Stomach (tissue), 9 donors: ENCODE measurements around the gene C9orf50. TPM values are rescaled to one million over a fixed set of nuclear protein-coding genes. Genes with fewer than 3 reads are reported as not detected.

Experiments
- DNase-seq, 2 donors: peaks; one replicate each; pipeline versions ENCODE4 v3.0.0 to v3.0.0-alpha.2; 2013 to 2019
- H3K27ac ChIP-seq, 5 donors: fragments of 200-600 bp in 4 of 5; sonication (generic) in 4 of 5; one replicate each; pipeline ENCODE4 v1.5.1; 2013 to 2019; ENCODE audit warnings: mild to moderate bottlenecking in 1 of 5, moderate library complexity in 1 of 5
- H3K27me3 ChIP-seq, 3 donors: fragments of 200-600 bp; sonication (generic); one replicate each; pipeline ENCODE4 v1.5.1; 2017 to 2019; ENCODE audit warnings: mixed run types in 1 of 3
- H3K36me3 ChIP-seq, 4 donors: fragments of 200-600 bp; sonication (generic); 1 replicate in 3 of 4; 2 replicates in 1 of 4; pipeline ENCODE4 v1.5.1; 2016 to 2019
- H3K4me1 ChIP-seq, 4 donors: fragments of 200-600 bp; sonication (generic); one replicate each; pipeline ENCODE4 v1.5.1; 2016 to 2019
- H3K4me3 ChIP-seq, 4 donors: fragments of 200-600 bp; sonication (generic) in 3 of 4; one replicate each; pipeline ENCODE4 v1.5.1; 2016 to 2019; ENCODE audit warnings: mild to moderate bottlenecking in 1 of 4
- H3K9me3 ChIP-seq, 4 donors: fragments of 200-600 bp; sonication (generic); one replicate each; pipeline ENCODE4 v1.5.1; 2016 to 2019
- EP300 ChIP-seq: sonication (generic); formaldehyde crosslinking; IDR thresholded peaks from one replicate; pipeline ENCODE4 v1.6.1; 2017; ENCODE audit warnings: antibody characterized with exemption
- POLR2A ChIP-seq, 4 donors: fragments of 450-650 bp; IDR thresholded peaks; one replicate each; pipeline ENCODE4 v1.6.1; 2016; ENCODE audit warnings: antibody characterized with exemption in 4 of 4, control low read depth in 2 of 4, mild to moderate bottlenecking in 1 of 4, moderate library complexity in 1 of 4
- POLR2AphosphoS5 ChIP-seq, 3 donors: sonication (generic); formaldehyde crosslinking; IDR thresholded peaks; one replicate each; pipeline ENCODE4 v1.6.1; 2016; ENCODE audit warnings: antibody characterized with exemption in 3 of 3
- WGBS, 5 donors: extraction: QIAGEN DNeasy Blood & Tissue Kit in 3 of 5; methylation state at CpG; one replicate each; pipeline versions ENCODE4 v1.1.5 to v1.1.7; 2013 to 2018; 5-methylcytosine and 5-hydroxymethylcytosine counted together
- intact Hi-C: fragments of 100-400 bp; cut with DNase I; formaldehyde crosslinking; loops from one replicate; pipeline ENCODE4 v1.15.1; 2023; ENCODE audit warnings: low total_unique reads
- polyA plus RNA-seq, 3 donors: library from polyadenylated mRNA; stranded (reverse); fragments of 200-250 nt; gene quantifications; one replicate each; pipeline ENCODE4 v1.2.3, GENCODE V29; 2013
- total RNA-seq, 5 donors: library from RNA; depleted of rRNA; stranded (reverse); fragments of >200 nt; gene quantifications; one replicate each; pipeline versions ENCODE4 v1.1.0 to v1.2.3, GENCODE V29; 2014 to 2016
- TF ChIP-seq, protein P1 (sequence below), 7 experiments: fragments of 450-650 bp in 4 of 7; fragments of 200-600 bp in 3 of 7; sonication (generic) in 3 of 7; IDR thresholded peaks; one replicate each; pipeline ENCODE4 v1.5.1; 2016 to 2019; ENCODE audit warnings: antibody characterized with exemption in 7 of 7, control low read depth in 2 of 7, mild to moderate bottlenecking in 1 of 7
- donor health status: healthy with polysubstance abuse.
- donor health status: Bipolar disorder and iron deficiency.
- donor health status: healthy.

The C9orf50 gene
- total and polyA plus RNA-seq, 8 donors = 0.13 TPM; not detected in 7

DNA sequence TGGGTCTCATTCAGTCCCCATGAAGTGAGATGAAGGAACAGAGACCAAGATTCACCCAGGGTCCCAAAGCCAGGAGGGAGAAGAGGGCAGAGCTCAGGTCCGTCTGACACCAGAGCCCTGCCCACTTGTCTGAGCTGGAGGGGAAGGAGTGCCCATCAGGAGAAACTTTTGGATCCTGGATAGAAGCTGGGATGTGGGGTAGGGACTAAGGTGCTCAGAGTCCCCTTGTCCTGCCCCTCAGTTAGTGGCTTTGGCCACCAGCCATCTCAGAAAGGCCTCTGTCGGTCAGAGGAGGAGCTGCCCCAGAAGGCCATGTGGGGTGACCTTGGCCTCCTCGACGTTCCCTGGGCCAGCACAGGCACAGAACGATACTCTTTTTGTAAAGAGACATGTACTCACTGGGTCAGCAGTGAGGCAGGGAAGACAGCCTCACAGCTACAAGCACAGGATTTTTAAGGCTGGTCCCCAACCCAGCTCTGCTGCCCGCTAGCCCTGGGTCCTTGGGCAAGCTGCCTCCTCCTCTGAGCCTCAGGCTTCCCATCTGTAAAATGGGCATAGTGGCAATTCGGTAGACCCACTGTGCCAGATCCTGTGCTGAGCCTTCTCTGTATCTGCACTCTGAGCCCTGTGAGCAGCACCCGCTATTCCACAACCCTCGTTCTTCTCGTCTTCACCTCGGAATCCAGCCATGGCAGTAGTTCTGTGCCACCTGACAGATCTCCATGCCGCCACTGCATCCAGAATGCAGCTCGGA is 49.4 kb downstream of the C9orf50 start:
- 72 to 79% (median 74%) methylated on average over 13 of the region's 13 CpGs for WGBS, 5 donors
- intact Hi-C loops = no loop called here
- Histone ChIP-seq H3K4me1 (peaks cover 36 to 51% (median 45%) of the 10 kb centered on the region in 4 donors), H3K9me3 (no peaks in the 10 kb centered on the region), H3K36me3 (no peaks in the 10 kb centered on the region), H3K27me3 (peaks cover 0 to 11% (median 9%) of the 10 kb centered on the region in 3 donors), H3K4me3 (no peak overlapping the region), H3K27ac (peak overlapping the region in 4 of 5 donors; percentile 81 to 90 (median 88))
- no peak for DNase-seq
- TF ChIP-seq POLR2AphosphoS5 (IDR thresholded peaks at IDR 0.05) (no peak), EP300 (no peak), POLR2A (IDR thresholded peaks at IDR 0.05) (no peak)
- TF ChIP-seq, protein P1, sequence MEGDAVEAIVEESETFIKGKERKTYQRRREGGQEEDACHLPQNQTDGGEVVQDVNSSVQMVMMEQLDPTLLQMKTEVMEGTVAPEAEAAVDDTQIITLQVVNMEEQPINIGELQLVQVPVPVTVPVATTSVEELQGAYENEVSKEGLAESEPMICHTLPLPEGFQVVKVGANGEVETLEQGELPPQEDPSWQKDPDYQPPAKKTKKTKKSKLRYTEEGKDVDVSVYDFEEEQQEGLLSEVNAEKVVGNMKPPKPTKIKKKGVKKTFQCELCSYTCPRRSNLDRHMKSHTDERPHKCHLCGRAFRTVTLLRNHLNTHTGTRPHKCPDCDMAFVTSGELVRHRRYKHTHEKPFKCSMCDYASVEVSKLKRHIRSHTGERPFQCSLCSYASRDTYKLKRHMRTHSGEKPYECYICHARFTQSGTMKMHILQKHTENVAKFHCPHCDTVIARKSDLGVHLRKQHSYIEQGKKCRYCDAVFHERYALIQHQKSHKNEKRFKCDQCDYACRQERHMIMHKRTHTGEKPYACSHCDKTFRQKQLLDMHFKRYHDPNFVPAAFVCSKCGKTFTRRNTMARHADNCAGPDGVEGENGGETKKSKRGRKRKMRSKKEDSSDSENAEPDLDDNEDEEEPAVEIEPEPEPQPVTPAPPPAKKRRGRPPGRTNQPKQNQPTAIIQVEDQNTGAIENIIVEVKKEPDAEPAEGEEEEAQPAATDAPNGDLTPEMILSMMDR (IDR thresholded peaks at IDR 0.05) = no peak

DNA sequence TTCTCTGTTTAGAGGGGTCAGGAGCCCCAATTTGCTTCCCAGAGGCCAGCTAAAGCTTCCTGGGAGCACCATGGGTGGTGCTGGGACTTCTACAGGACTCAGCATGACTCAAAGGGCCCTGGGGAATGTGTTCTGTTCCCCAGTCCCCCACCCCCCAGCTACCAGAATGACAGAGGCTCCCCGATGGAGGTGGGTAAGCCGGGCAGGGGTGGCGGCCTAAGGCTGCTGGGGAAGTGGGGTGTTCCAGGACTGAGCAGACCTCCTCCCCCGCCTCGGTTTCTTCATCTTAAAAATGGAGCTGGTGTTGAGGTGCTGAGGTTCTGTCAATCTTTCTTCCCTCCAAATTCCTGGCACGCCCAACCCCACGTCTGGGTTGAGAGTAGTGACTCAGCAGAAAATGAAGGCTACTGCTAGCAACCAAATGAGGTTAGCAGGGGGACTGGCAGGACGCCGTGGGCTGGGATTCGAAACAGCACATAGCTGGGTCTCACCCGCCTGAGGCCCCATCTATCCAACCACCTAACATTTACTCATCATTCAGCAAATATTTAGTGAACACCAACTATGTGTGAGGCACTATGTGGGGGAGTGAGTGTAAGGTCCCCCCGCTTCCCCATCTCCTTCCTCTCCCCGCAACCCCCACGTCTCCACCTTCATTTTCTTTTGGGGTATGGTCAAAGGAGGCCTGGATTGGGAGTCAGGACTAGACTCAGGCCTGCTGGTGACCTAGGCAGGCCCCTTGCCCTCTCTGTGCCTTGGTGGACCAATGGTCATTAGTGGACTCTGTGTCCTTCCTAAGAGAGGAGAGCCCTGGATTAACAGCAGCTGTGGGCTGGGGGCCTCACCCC is 50.2 kb downstream of the C9orf50 start:
- peak in 1 of 3 donors; percentile 31 for TF ChIP-seq POLR2AphosphoS5 (IDR thresholded peaks at IDR 0.05)
- TF ChIP-seq, protein P1 (IDR thresholded peaks at IDR 0.05) = no peak
- no peak overlapping the region for H3K4me3 ChIP-seq
- intact Hi-C loops = no loop called here
- peaks cover 0 to 11% (median 9%) of the 10 kb centered on the region in 3 donors for H3K27me3 ChIP-seq
- H3K4me1 ChIP-seq = peaks cover 36 to 51% (median 45%) of the 10 kb centered on the region in 4 donors
- DNase-seq = peak; percentile 71 to 84
- no peaks in the 10 kb centered on the region for H3K9me3 ChIP-seq
- H3K36me3 ChIP-seq = no peaks in the 10 kb centered on the region
- peak overlapping the region; percentile 67 to 90 (median 85) for H3K27ac ChIP-seq
- 45 to 58% (median 52%) methylated on average over 14 of the region's 14 CpGs for WGBS, 5 donors

DNA sequence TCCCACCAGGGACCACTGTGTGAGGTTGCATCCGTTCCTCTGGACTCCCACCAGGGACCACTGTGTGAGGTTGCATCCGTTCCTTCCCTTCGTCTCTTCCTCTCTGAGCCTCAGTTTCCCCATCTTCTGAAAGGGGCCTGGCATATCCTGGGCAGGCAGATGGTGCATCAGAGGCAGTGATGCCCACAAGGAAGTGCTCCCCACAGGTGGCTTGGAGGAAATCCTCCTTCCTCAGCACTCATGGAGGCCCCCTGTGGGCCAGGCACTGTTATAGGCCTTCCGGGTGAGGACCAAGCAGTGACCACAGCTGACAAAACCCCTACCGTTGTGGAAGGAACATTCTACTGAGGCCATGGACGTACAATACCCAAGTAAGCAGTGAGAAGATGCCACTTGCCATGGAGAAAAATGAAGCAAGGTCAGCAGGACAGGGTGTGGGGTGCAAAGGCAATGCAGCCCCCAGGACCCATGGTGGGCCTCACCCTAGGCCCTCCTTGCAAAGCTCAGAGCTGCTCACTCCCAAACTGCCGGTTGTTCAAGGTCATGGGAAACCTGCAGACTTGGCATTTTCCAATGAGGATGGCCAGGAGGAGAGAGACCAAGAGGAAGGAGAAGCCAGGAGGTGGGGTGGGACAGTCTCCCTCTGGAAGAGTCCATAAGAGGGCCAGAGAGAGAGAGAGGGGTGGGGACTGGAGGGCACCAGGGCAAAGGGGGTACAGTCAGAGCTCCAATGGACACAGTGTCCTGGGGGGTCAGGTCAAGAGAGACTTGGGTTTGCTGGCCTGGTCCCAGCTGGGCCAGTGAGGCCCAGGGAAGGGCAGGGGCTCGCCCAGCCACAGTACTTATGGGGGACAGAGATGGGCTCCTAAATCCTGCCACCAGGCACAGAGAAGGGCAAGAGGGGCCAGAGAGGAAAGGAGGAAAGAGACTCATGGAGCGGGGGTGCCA is 51.1 kb downstream of the C9orf50 start:
- WGBS, 5 donors = 50 to 59% (median 52%) methylated on average over 9 of the region's 9 CpGs
- Histone ChIP-seq H3K4me1 (peaks cover 36 to 48% (median 41%) of the 10 kb centered on the region in 4 donors), H3K27me3 (peaks cover 0 to 11% (median 9%) of the 10 kb centered on the region in 3 donors), H3K9me3 (no peaks in the 10 kb centered on the region), H3K36me3 (no peaks in the 10 kb centered on the region), H3K27ac (peak overlapping the region; percentile 67 to 90 (median 85)), H3K4me3 (peak overlapping the region in 3 of 4 donors; percentile 47 to 57 (median 53))
- TF ChIP-seq EP300 (no peak), POLR2A (IDR thresholded peaks at IDR 0.05) (no peak), POLR2AphosphoS5 (IDR thresholded peaks at IDR 0.05) (no peak)
- TF ChIP-seq, protein P1 (IDR thresholded peaks at IDR 0.05) = peak in 4 of 7 experiments; percentile 18 to 51 (median 34)
- intact Hi-C loops = no loop called here
- peak; percentile 37 to 77 for DNase-seq
